Measurements from ENCODE around the gene SMARCD3.

DNA sequence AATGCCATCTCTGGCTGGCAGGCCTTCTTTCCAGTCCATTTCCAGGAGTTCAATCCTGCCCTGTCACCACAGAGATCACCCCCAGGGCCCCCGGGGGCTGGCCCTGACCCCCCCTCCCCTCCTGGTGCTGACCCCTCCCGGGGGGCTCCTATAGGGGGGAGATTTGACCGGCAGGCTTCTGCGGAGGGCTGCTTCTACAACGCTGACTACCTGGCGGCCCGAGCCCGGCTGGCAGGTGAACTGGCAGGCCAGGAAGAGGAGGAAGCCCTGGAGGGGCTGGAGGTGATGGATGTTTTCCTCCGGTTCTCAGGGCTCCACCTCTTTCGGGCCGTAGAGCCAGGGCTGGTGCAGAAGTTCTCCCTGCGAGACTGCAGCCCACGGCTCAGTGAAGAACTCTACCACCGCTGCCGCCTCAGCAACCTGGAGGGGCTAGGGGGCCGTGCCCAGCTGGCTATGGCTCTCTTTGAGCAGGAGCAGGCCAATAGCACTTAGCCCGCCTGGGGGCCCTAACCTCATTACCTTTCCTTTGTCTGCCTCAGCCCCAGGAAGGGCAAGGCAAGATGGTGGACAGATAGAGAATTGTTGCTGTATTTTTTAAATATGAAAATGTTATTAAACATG lies 10.2 kb downstream of the SMARCD3 start:
- no peak for TF ChIP-seq CHD1 (IDR thresholded peaks at IDR 0.05; ENCODE audit: low read depth, low read length)
- TF ChIP-seq RAD21 (IDR thresholded peaks at IDR 0.05; ENCODE audit: low read length): no peak
- no peak for TF ChIP-seq POLR2A (IDR thresholded peaks at IDR 0.05; ENCODE audit: low read depth, low read length)
- TF ChIP-seq, protein P1, sequence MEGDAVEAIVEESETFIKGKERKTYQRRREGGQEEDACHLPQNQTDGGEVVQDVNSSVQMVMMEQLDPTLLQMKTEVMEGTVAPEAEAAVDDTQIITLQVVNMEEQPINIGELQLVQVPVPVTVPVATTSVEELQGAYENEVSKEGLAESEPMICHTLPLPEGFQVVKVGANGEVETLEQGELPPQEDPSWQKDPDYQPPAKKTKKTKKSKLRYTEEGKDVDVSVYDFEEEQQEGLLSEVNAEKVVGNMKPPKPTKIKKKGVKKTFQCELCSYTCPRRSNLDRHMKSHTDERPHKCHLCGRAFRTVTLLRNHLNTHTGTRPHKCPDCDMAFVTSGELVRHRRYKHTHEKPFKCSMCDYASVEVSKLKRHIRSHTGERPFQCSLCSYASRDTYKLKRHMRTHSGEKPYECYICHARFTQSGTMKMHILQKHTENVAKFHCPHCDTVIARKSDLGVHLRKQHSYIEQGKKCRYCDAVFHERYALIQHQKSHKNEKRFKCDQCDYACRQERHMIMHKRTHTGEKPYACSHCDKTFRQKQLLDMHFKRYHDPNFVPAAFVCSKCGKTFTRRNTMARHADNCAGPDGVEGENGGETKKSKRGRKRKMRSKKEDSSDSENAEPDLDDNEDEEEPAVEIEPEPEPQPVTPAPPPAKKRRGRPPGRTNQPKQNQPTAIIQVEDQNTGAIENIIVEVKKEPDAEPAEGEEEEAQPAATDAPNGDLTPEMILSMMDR (conservative IDR thresholded peaks at IDR 0.05; ENCODE audit: low read depth, low read length): no peak
- no peak for TF ChIP-seq SMC3 (IDR thresholded peaks at IDR 0.05; ENCODE audit: low read depth, low read length)
- TF ChIP-seq, protein P2, sequence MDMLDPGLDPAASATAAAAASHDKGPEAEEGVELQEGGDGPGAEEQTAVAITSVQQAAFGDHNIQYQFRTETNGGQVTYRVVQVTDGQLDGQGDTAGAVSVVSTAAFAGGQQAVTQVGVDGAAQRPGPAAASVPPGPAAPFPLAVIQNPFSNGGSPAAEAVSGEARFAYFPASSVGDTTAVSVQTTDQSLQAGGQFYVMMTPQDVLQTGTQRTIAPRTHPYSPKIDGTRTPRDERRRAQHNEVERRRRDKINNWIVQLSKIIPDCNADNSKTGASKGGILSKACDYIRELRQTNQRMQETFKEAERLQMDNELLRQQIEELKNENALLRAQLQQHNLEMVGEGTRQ (IDR thresholded peaks at IDR 0.05; ENCODE audit: low read depth, low read length): no peak
- no peak for TF ChIP-seq RFX5 (IDR thresholded peaks at IDR 0.05; ENCODE audit: low read depth, low read length)
- TF ChIP-seq CEBPB (IDR thresholded peaks at IDR 0.05; ENCODE audit: low read depth, low read length): no peak
